ENCODE data around the gene OR1I1. TPM values are rescaled to one million over a fixed set of nuclear protein-coding genes. Genes with fewer than 3 reads are reported as not detected.

The OR1I1 gene
- total and polyA plus RNA-seq, 9 donors = 0.04 to 0.19 (median 0.05) TPM; not detected in 5

DNA sequence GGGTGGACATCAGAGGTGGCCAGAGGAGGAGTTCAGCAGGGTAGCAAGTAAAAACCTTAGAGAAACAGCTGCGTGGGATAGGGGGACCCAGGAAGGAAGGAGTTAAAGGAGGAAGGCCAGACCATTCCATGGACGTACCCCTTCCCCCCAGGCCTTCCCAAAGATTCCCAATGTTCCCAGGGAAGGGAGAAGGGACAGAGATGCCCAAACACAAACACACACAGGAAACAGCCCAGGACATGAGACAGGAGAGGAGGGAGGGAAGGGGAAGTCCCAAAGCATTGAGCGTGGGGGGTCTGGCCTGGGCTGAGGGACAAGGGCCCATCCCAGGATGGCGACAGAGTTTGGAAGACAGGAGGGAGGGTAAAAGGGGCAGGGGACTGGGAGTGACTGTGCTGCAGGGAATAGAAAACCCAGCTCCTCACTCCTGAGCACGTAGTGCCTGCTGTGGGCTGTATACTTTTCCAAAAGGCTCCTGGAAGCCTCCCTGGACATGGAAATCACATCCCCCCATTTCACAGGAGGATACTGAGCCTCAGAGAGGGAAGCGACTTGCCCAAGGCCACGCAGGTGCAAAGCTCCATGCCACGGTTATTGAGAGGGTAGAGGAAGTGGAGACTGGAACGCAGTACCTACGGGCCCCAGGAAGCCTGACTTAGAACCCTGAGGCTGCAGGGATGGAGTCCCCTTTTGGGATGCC, 26.3 kb downstream of the OR1I1 start:
- Histone ChIP-seq H3K36me3 (ENCODE audit: control insufficient read depth, insufficient read depth, low read length) (peaks cover 41% of the 10 kb centered on the region), H3K4me3 (ENCODE audit: low read length) (peak overlapping the region; percentile 83), H3K27ac (ENCODE audit: low read length) (peak overlapping the region; percentile 76), H3K27me3 (ENCODE audit: control insufficient read depth, insufficient read depth, low read length) (no peaks in the 10 kb centered on the region), H3K4me1 (ENCODE audit: control insufficient read depth, insufficient read depth, low read length) (peaks cover 15% of the 10 kb centered on the region), H3K9me3 (replicated peaks; ENCODE audit: control insufficient read depth, low read depth, low read length) (peaks cover 9% of the 10 kb centered on the region)
- WGBS (ENCODE audit: insufficient coverage) = 7% methylated on average over 2 of the region's 10 CpGs
- peak; percentile 37 for DNase-seq

DNA sequence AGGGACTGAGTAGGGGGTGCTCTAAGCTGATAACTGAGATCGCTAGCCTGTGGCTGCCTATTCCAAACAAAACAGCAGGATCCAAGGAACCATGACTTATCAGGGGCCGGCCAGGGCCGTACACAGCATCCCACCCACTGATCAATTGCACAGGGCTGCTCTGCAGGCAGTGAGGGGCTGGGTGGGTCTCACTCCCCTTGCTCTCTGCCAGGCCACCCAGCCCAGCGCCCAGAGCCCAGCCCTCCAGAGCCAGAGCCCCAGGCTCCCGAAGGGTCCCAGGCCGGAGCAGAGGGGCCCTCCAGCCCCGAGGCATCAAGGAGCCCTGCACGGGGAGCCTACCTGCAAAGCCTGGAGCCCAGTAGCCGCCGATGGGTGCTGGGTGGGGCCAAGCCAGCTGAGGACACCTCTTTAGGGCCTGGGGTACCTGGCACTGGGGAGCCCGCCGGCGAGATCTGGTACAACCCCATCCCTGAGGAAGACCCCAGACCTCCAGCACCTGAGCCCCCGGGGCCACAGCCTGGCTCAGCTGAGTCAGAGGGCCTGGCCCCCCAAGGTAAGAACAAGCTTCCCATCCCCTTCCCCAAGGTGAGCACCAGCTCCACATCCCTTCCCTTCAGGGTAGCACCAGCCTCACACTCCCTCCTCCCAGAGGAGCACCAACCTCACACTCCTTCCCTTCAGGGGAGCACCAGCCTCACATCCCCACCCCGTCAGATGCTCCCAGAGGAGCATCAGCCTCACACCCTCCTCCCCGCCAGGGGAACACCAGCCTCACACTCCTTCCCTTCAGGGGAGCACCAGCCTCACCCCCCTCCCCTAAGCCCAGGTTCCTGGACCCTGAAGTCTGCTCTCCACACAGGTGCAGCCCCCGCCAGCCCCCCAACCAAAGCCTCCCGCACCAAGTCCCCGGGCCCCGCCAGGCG, 27.1 kb downstream of the OR1I1 start:
- Histone ChIP-seq H3K4me1 (ENCODE audit: control insufficient read depth, insufficient read depth, low read length) (peaks cover 15% of the 10 kb centered on the region), H3K27ac (ENCODE audit: low read length) (no peak overlapping the region), H3K27me3 (ENCODE audit: control insufficient read depth, insufficient read depth, low read length) (no peaks in the 10 kb centered on the region), H3K36me3 (ENCODE audit: control insufficient read depth, insufficient read depth, low read length) (peaks cover 49% of the 10 kb centered on the region), H3K9me3 (replicated peaks; ENCODE audit: control insufficient read depth, low read depth, low read length) (peaks cover 4% of the 10 kb centered on the region), H3K4me3 (ENCODE audit: low read length) (no peak overlapping the region)
- DNase-seq = no peak
- WGBS (ENCODE audit: insufficient coverage) = 75% methylated on average over 9 of the region's 21 CpGs

DNA sequence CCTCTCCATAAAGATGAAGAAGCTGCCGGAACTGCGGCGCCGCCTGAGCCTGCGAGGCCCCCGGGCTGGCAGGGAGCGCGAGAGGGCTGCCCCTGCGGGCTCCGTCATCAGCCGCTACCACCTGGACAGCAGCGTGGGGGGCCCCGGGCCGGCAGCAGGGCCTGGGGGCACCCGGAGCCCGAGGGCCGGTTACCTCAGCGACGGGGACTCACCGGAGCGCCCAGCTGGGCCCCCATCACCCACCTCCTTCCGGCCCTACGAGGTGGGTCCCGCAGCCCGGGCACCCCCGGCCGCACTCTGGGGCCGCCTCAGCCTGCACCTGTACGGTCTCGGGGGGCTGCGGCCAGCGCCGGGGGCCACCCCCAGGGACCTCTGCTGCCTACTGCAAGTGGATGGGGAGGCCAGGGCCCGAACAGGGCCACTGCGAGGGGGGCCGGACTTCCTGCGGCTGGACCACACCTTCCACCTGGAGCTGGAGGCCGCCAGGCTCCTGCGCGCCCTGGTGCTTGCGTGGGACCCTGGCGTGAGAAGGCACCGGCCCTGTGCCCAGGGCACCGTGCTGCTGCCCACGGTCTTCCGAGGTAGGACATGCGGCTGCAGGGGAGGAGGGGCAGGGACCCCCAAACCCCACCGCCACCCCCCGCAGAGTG, 27.9 kb downstream of the OR1I1 start:
- H3K27me3 ChIP-seq (ENCODE audit: control insufficient read depth, insufficient read depth, low read length) = no peaks in the 10 kb centered on the region
- 87% methylated on average over 41 of the region's 49 CpGs for WGBS (ENCODE audit: insufficient coverage)
- H3K36me3 ChIP-seq (ENCODE audit: control insufficient read depth, insufficient read depth, low read length) = peaks cover 53% of the 10 kb centered on the region
- H3K4me1 ChIP-seq (ENCODE audit: control insufficient read depth, insufficient read depth, low read length) = peaks cover 15% of the 10 kb centered on the region
- H3K27ac ChIP-seq (ENCODE audit: low read length) = no peak overlapping the region
- no peaks in the 10 kb centered on the region for H3K9me3 ChIP-seq (replicated peaks; ENCODE audit: control insufficient read depth, low read depth, low read length)
- no peak overlapping the region for H3K4me3 ChIP-seq (ENCODE audit: low read length)
- no peak for DNase-seq

DNA sequence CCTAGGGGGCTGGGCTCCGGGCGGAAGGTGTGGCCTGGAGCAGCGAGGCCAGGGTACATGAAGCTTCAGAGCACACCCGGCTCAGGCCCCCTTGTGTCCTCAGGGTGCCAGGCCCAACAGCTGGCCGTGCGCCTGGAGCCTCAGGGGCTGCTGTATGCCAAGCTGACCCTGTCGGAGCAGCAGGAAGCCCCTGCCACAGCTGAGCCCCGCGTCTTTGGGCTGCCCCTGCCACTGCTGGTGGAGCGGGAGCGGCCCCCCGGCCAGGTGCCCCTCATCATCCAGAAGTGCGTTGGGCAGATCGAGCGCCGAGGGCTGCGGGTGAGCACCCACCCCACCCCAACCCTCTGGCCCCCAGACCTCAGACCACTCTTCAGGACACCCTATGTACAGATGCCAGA, 28.4 kb downstream of the OR1I1 start:
- H3K4me1 ChIP-seq (ENCODE audit: control insufficient read depth, insufficient read depth, low read length) = peaks cover 20% of the 10 kb centered on the region
- peaks cover 55% of the 10 kb centered on the region for H3K36me3 ChIP-seq (ENCODE audit: control insufficient read depth, insufficient read depth, low read length)
- H3K4me3 ChIP-seq (ENCODE audit: low read length) = no peak overlapping the region
- no peak overlapping the region for H3K27ac ChIP-seq (ENCODE audit: low read length)
- WGBS (ENCODE audit: insufficient coverage) = 85% methylated on average over 11 of the region's 17 CpGs
- no peaks in the 10 kb centered on the region for H3K27me3 ChIP-seq (ENCODE audit: control insufficient read depth, insufficient read depth, low read length)
- no peaks in the 10 kb centered on the region for H3K9me3 ChIP-seq (replicated peaks; ENCODE audit: control insufficient read depth, low read depth, low read length)
- no peak for DNase-seq

DNA sequence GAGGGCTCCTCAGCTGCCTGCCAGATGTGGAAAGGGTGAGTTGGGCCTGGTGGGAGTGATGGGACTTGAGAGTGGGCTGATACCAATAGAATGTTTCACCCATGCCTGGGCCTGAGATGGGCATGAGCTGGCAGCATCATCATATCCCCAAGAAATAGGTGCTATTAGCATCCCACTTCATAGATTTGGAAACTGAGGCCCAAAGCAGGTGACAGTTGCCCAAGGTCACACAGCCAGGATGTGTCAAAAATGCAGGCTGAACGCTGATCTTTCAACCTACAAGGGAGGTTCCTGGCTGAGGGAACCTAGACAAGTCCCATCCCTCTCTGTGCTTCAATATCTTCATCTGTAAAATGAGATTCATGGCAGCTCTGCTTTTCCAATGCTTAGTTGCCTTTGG, 29.7 kb downstream of the OR1I1 start:
- Histone ChIP-seq H3K36me3 (ENCODE audit: control insufficient read depth, insufficient read depth, low read length) (peaks cover 67% of the 10 kb centered on the region), H3K4me3 (ENCODE audit: low read length) (no peak overlapping the region), H3K27ac (ENCODE audit: low read length) (no peak overlapping the region), H3K4me1 (ENCODE audit: control insufficient read depth, insufficient read depth, low read length) (peaks cover 33% of the 10 kb centered on the region), H3K27me3 (ENCODE audit: control insufficient read depth, insufficient read depth, low read length) (no peaks in the 10 kb centered on the region), H3K9me3 (replicated peaks; ENCODE audit: control insufficient read depth, low read depth, low read length) (no peaks in the 10 kb centered on the region)
- WGBS (ENCODE audit: insufficient coverage) = 100% methylated on average over 1 of the region's 1 CpG
- DNase-seq = no peak

DNA sequence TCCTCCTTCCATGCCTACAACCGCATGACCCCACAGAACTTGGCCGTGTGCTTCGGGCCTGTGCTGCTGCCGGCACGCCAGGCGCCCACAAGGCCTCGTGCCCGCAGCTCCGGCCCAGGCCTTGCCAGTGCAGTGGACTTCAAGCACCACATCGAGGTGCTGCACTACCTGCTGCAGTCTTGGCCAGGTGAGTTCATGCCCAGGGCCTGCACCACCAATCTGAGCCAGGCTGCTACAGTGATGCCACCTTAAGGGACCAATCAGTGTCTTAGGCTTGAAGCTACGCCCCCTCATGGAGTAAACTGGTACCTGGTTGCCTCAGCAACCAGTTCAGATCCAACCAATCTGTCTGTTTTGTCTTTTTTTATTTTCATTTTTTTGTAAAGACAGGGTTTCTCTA, 30.4 kb downstream of the OR1I1 start:
- peaks cover 74% of the 10 kb centered on the region for H3K36me3 ChIP-seq (ENCODE audit: control insufficient read depth, insufficient read depth, low read length)
- no peak overlapping the region for H3K27ac ChIP-seq (ENCODE audit: low read length)
- peaks cover 32% of the 10 kb centered on the region for H3K4me1 ChIP-seq (ENCODE audit: control insufficient read depth, insufficient read depth, low read length)
- H3K4me3 ChIP-seq (ENCODE audit: low read length) = no peak overlapping the region
- H3K27me3 ChIP-seq (ENCODE audit: control insufficient read depth, insufficient read depth, low read length) = no peaks in the 10 kb centered on the region
- 87% methylated on average over 11 of the region's 11 CpGs for whole genome bisulfite sequencing (ENCODE audit: insufficient coverage)
- no peak for DNase-seq
- no peaks in the 10 kb centered on the region for H3K9me3 ChIP-seq (replicated peaks; ENCODE audit: control insufficient read depth, low read depth, low read length)

DNA sequence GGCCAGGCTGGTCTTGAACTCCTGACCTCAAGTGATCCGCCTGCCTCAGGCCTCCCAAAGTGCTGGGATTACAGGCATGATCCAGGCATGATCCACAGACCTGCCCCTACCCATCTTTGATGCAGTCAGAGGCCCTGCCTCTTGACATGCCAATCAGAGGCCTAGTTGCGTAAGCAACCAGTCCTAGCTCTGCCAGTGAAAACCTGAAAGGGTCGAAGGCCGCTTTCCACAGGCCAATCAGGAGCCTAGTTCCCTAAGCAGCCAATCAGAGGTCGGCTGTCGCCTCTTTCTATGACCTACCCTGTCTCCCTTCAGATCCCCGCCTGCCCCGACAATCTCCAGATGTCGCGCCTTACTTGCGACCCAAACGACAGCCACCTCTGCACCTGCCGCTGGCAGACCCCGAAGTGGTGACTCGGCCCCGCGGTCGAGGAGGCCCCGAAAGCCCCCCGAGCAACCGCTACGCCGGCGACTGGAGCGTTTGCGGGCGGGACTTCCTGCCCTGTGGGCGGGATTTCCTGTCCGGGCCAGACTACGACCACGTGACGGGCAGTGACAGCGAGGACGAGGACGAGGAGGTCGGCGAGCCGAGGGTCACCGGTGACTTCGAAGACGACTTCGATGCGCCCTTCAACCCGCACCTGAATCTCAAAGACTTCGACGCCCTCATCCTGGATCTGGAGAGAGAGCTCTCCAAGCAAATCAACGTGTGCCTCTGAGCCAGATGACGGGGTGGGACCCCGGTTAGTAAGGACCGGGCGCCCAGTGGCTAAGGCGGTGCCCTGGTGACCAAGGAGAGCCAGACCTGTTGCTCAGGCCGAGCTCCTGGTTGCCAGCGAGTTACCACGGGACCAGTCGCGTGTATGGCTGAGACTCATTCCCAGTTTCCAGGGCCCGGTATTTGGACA, 31.5 kb downstream of the OR1I1 start:
- H3K9me3 ChIP-seq (replicated peaks; ENCODE audit: control insufficient read depth, low read depth, low read length) = no peaks in the 10 kb centered on the region
- H3K27me3 ChIP-seq (ENCODE audit: control insufficient read depth, insufficient read depth, low read length) = no peaks in the 10 kb centered on the region
- H3K36me3 ChIP-seq (ENCODE audit: control insufficient read depth, insufficient read depth, low read length) = peaks cover 85% of the 10 kb centered on the region
- no peak overlapping the region for H3K4me3 ChIP-seq (ENCODE audit: low read length)
- H3K4me1 ChIP-seq (ENCODE audit: control insufficient read depth, insufficient read depth, low read length) = peaks cover 24% of the 10 kb centered on the region
- WGBS (ENCODE audit: insufficient coverage) = 89% methylated on average over 56 of the region's 58 CpGs
- H3K27ac ChIP-seq (ENCODE audit: low read length) = no peak overlapping the region
- no peak for DNase-seq

DNA sequence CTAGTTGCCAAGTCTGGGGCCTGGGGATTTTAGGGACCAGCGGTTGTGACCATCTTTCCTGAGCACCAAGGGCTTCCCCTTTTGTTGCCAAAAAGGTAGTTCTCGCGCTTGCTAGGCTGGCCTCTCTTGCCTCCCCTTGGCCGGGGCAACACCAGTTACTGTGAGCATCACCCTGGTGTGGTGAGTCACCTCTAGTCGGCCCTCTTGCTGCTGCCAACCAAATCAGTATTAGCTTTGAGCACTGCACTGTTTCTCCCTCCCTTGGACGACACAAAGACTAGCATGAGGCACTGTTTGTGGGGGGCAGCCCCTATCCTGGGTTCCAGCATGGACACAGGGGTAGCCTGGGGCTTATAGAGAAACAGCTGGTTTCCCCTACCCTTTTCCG, 32.1 kb downstream of the OR1I1 start:
- H3K36me3 ChIP-seq (ENCODE audit: control insufficient read depth, insufficient read depth, low read length) = peaks cover 88% of the 10 kb centered on the region
- H3K27ac ChIP-seq (ENCODE audit: low read length) = no peak overlapping the region
- H3K9me3 ChIP-seq (replicated peaks; ENCODE audit: control insufficient read depth, low read depth, low read length) = no peaks in the 10 kb centered on the region
- 70% methylated on average over 6 of the region's 7 CpGs for WGBS (ENCODE audit: insufficient coverage)
- H3K27me3 ChIP-seq (ENCODE audit: control insufficient read depth, insufficient read depth, low read length) = no peaks in the 10 kb centered on the region
- peaks cover 20% of the 10 kb centered on the region for H3K4me1 ChIP-seq (ENCODE audit: control insufficient read depth, insufficient read depth, low read length)
- no peak overlapping the region for H3K4me3 ChIP-seq (ENCODE audit: low read length)
- no peak for DNase-seq

DNA sequence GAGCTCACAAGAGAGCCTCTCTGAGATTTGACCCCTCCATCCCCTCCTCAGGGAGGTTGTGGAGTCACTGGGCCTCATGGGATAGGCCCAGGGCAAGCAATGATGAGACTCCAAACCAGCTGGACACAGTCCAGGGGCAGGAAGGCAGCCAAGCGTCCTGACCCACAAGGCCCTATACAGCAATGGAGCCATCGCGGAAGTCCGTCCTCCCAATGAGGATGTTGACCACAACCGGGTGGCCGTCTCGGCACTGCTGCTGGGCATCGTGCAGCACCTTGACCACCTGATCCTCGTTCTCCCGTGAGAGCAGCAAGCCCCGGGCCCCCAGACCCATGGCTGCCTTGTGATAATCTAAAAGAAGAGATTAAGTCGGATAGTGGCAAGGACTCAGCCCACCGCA, 33.1 kb downstream of the OR1I1 start:
- Histone ChIP-seq H3K36me3 (ENCODE audit: control insufficient read depth, insufficient read depth, low read length) (peaks cover 92% of the 10 kb centered on the region), H3K4me3 (ENCODE audit: low read length) (no peak overlapping the region), H3K27ac (ENCODE audit: low read length) (no peak overlapping the region), H3K9me3 (replicated peaks; ENCODE audit: control insufficient read depth, low read depth, low read length) (no peaks in the 10 kb centered on the region), H3K27me3 (ENCODE audit: control insufficient read depth, insufficient read depth, low read length) (no peaks in the 10 kb centered on the region), H3K4me1 (ENCODE audit: control insufficient read depth, insufficient read depth, low read length) (peaks cover 20% of the 10 kb centered on the region)
- DNase-seq = peak; percentile 70
- WGBS (ENCODE audit: insufficient coverage) = 32% methylated on average over 10 of the region's 13 CpGs

All from muscle of leg (tissue), 11 donors.